H1 (cell line): ENCODE measurements around the gene FOXB1. TPM values are rescaled to one million over a fixed set of nuclear protein-coding genes. Genes with fewer than 3 reads are reported as not detected.

Experiments
- CTCF ChIA-PET: fragments of 300-600 bp; sonication (Branson Sonifier 250); formaldehyde crosslinking; loops from one replicate; lab custom pipeline; 2021; ENCODE audit not compliant: partially characterized antibody; lab: Charles Lee
- POLR2A ChIA-PET: fragments of 300-600 bp; sonication (Branson Sonifier 250); formaldehyde crosslinking; loops from one replicate; lab custom pipeline; 2021; ENCODE audit warnings: inconsistent platforms; ENCODE audit not compliant: partially characterized antibody; lab: Charles Lee
- DNase-seq, 2 experiments: peaks; one replicate each; pipeline versions ENCODE4 v3.0.0 to v3.0.0-alpha.2; 2010 to 2022; ENCODE audit warnings: low spot score in 2 of 2, low read depth in 1 of 2, mixed read lengths in 1 of 2
- FAIRE-seq: peaks from 2 replicates; lab custom pipeline; 2011; peaks lifted over from hg19 to GRCh38; lab: Jason Lieb, UNC
- H2AFZ ChIP-seq: 2 replicates; pipeline ENCODE4 v1.8.1; 2012; ENCODE audit warnings: low read length, inconsistent platforms
- H2AK5ac ChIP-seq: 2 replicates; pipeline ENCODE4 v1.6.1; 2013; ENCODE audit warnings: low read depth, low read length
- H2BK120ac ChIP-seq: replicated peaks from 2 replicates; pipeline ENCODE3; 2013; ENCODE audit warnings: low read depth, low read length, inconsistent platforms
- H2BK12ac ChIP-seq: 2 replicates; pipeline ENCODE4 v1.6.1; 2013; ENCODE audit warnings: low read depth, low read length
- H2BK15ac ChIP-seq: 2 replicates; pipeline ENCODE4 v1.6.1; 2013; ENCODE audit warnings: low read length
- H2BK20ac ChIP-seq: 2 replicates; pipeline ENCODE4 v1.6.1; 2013; ENCODE audit warnings: low read length
- H2BK5ac ChIP-seq: 2 replicates; pipeline ENCODE4 v1.6.1; 2013; ENCODE audit warnings: low read depth, low read length
- H3K14ac ChIP-seq: 2 replicates; pipeline ENCODE4 v1.6.1; 2013; ENCODE audit warnings: inconsistent platforms; ENCODE audit not compliant: insufficient read length
- H3K18ac ChIP-seq: 2 replicates; pipeline ENCODE4 v1.6.1; 2013; ENCODE audit warnings: low read length; ENCODE audit errors: extremely low read depth
- H3K23ac ChIP-seq: 2 replicates; pipeline ENCODE4 v1.6.1; 2013; ENCODE audit warnings: inconsistent platforms; ENCODE audit not compliant: insufficient read length
- H3K23me2 ChIP-seq: 2 replicates; pipeline ENCODE4 v1.6.1; 2013; ENCODE audit warnings: low read depth, low read length
- H3K27ac ChIP-seq: 2 replicates; pipeline ENCODE4 v1.6.1; 2011; ENCODE audit warnings: low read depth, low read length, inconsistent platforms
- H3K27me3 ChIP-seq, 4 experiments: replicated peaks in 1 of 4; 1 replicate in 1 of 4; 2 replicates in 3 of 4; pipeline versions ENCODE4 v1.6.1 to v1.8.1; 2011 to 2013; ENCODE audit warnings: low read length in 3 of 4, mild to moderate bottlenecking in 3 of 4, inconsistent platforms in 2 of 4, mixed read lengths in 2 of 4, moderate library complexity in 1 of 4; ENCODE audit not compliant: control insufficient read depth in 3 of 4, insufficient read depth in 3 of 4; ENCODE audit errors: extremely low read depth in 1 of 4
- H3K36me3 ChIP-seq, 4 experiments: 2 replicates each; pipeline versions ENCODE4 v1.6.1 to v1.8.1; 2011 to 2013; ENCODE audit warnings: mild to moderate bottlenecking in 4 of 4, low read length in 3 of 4, moderate library complexity in 2 of 4, control low read depth in 1 of 4, inconsistent platforms in 1 of 4; ENCODE audit not compliant: insufficient read depth in 4 of 4, control insufficient read depth in 2 of 4
- H3K4ac ChIP-seq: replicated peaks from 2 replicates; pipeline ENCODE3; 2013; ENCODE audit warnings: low read length, low read depth, mixed read lengths, inconsistent platforms; ENCODE audit not compliant: insufficient read length
- H3K4me1 ChIP-seq, 4 experiments: replicated peaks in 1 of 4; 1 replicate in 1 of 4; 2 replicates in 3 of 4; pipeline versions ENCODE4 v1.6.1 to v1.8.1; 2011 to 2013; ENCODE audit warnings: low read length in 3 of 4, inconsistent platforms in 2 of 4, mixed read lengths in 1 of 4; ENCODE audit not compliant: insufficient read depth in 4 of 4, control insufficient read depth in 3 of 4
- H3K4me2 ChIP-seq, 2 experiments: 2 replicates each; pipeline versions ENCODE4 v1.6.1 to v1.8.1; 2011 to 2013; ENCODE audit warnings: low read depth in 2 of 2, low read length in 2 of 2, control low read depth in 1 of 2, inconsistent platforms in 1 of 2, mild to moderate bottlenecking in 1 of 2; ENCODE audit not compliant: insufficient read depth in 1 of 2
- H3K4me3 ChIP-seq, 4 experiments: fragments of 200-600, 300-600 bp in 1 of 4; sonication (generic), shearing (Covaris generic), sonication (Bioruptor Twin) in 1 of 4; 2 replicates each; pipeline versions ENCODE4 v1.5.1 to v1.8.1; 2011 to 2016; ENCODE audit warnings: low read length in 4 of 4, low read depth in 3 of 4, control low read depth in 2 of 4, inconsistent platforms in 2 of 4, mild to moderate bottlenecking in 2 of 4, mixed read lengths in 1 of 4, moderate library complexity in 1 of 4; ENCODE audit not compliant: insufficient read depth in 2 of 4; ENCODE audit errors: extremely low read depth in 1 of 4
- H3K56ac ChIP-seq: replicated peaks from 2 replicates; pipeline ENCODE3; 2013; ENCODE audit warnings: low read depth, mild to moderate bottlenecking, mixed read lengths, low read length, inconsistent platforms; ENCODE audit not compliant: insufficient read length
- H3K79me1 ChIP-seq: 2 replicates; pipeline ENCODE4 v1.6.1; 2013; ENCODE audit warnings: low read depth, low read length, control low read depth
- H3K79me2 ChIP-seq, 2 experiments: 2 replicates each; pipeline versions ENCODE4 v1.6.1 to v1.8.1; 2012 to 2013; ENCODE audit warnings: low read length in 2 of 2, mild to moderate bottlenecking in 2 of 2, inconsistent platforms in 1 of 2; ENCODE audit not compliant: insufficient read depth in 2 of 2, control insufficient read depth in 1 of 2
- H3K9ac ChIP-seq, 4 experiments: replicated peaks in 1 of 4; 1 replicate in 1 of 4; 2 replicates in 3 of 4; pipeline versions ENCODE4 v1.6.1 to v1.8.1; 2011 to 2013; ENCODE audit warnings: low read depth in 3 of 4, low read length in 3 of 4, control low read depth in 2 of 4, mild to moderate bottlenecking in 2 of 4, moderate library complexity in 2 of 4, inconsistent platforms in 1 of 4; ENCODE audit errors: extremely low read depth in 1 of 4
- H3K9me3 ChIP-seq, 2 experiments: 2 replicates each; pipeline versions ENCODE4 v1.6.1 to v1.8.1; 2012 to 2013; ENCODE audit warnings: mild to moderate bottlenecking in 2 of 2, moderate library complexity in 2 of 2, control low read depth in 1 of 2, inconsistent platforms in 1 of 2, low read depth in 1 of 2, low read length in 1 of 2, mixed read lengths in 1 of 2; ENCODE audit not compliant: insufficient read depth in 2 of 2
- H4K20me1 ChIP-seq, 2 experiments: replicated peaks in 1 of 2; 2 replicates each; pipeline versions ENCODE3 to v1.8.1; 2011 to 2013; ENCODE audit warnings: inconsistent platforms in 2 of 2, low read length in 2 of 2, mild to moderate bottlenecking in 1 of 2; ENCODE audit not compliant: insufficient read depth in 2 of 2, control insufficient read depth in 1 of 2
- H4K5ac ChIP-seq: 2 replicates; pipeline ENCODE4 v1.6.1; 2013; ENCODE audit warnings: low read length, low read depth, mixed read lengths, inconsistent platforms; ENCODE audit not compliant: insufficient read length
- H4K8ac ChIP-seq: 2 replicates; pipeline ENCODE4 v1.8.0; 2013; ENCODE audit warnings: mild to moderate bottlenecking, moderate library complexity, low read length, inconsistent platforms; ENCODE audit not compliant: insufficient read depth; ENCODE audit errors: extremely low read depth
- H4K91ac ChIP-seq: replicated peaks from 2 replicates; pipeline ENCODE3; 2013; ENCODE audit warnings: low read length, mixed read lengths, inconsistent platforms; ENCODE audit not compliant: insufficient read length
- CBX8 ChIP-seq: fragments of 300-800, 300-1000 bp; sonication (generic); IDR thresholded peaks from 2 replicates; pipeline ENCODE4 v1.7.1; 2016; ENCODE audit warnings: low read depth, low read length, borderline replicate concordance
- CREB1 ChIP-seq: IDR thresholded peaks from 2 replicates; pipeline ENCODE4 v1.6.1; 2012; ENCODE audit warnings: inconsistent platforms
- EP300 ChIP-seq, 2 experiments: IDR thresholded peaks; 1 replicate in 1 of 2; 2 replicates in 1 of 2; pipeline ENCODE4 v1.6.1; 2011 to 2012; ENCODE audit warnings: low read depth in 2 of 2, low read length in 2 of 2, mild to moderate bottlenecking in 2 of 2, borderline replicate concordance in 1 of 2, inconsistent platforms in 1 of 2, moderate library complexity in 1 of 2
- HDAC2 ChIP-seq, 2 experiments: fragments of 300-600 bp in 1 of 2; sonication (generic) in 1 of 2; IDR thresholded peaks; 2 replicates each; pipeline ENCODE4 v1.6.1; 2011 to 2012; ENCODE audit warnings: low read depth in 2 of 2, low read length in 2 of 2, mild to moderate bottlenecking in 2 of 2, moderate library complexity in 2 of 2, borderline replicate concordance in 1 of 2, inconsistent platforms in 1 of 2
- JUND ChIP-seq: IDR thresholded peaks from 2 replicates; pipeline ENCODE4 v1.6.1; 2011; ENCODE audit warnings: mild to moderate bottlenecking, improper control_type of control experiment, low read length
- KDM1A ChIP-seq: fragments of 200-600, 300-600 bp; sonication (generic); IDR thresholded peaks from 2 replicates; pipeline ENCODE4 v1.7.1; 2016; ENCODE audit warnings: mild to moderate bottlenecking, low read length, borderline replicate concordance
- MAX ChIP-seq: IDR thresholded peaks from 2 replicates; pipeline ENCODE4 v1.6.1; 2012; ENCODE audit warnings: inconsistent platforms
- PHF8 ChIP-seq: fragments of 200-600 bp; sonication (generic); conservative IDR thresholded peaks from 2 replicates; pipeline ENCODE4 v1.7.1; 2012; ENCODE audit warnings: low read depth, mild to moderate bottlenecking, inconsistent platforms, low read length, moderate library complexity
- POLR2AphosphoS5 ChIP-seq: IDR thresholded peaks from 2 replicates; pipeline ENCODE4 v1.6.1; 2011; ENCODE audit warnings: low read depth, low read length
- RAD21 ChIP-seq, 2 experiments: IDR thresholded peaks in 1 of 2; conservative IDR thresholded peaks in 1 of 2; 2 replicates each; pipeline ENCODE4 v1.6.1; 2011; ENCODE audit warnings: low read depth in 2 of 2, low read length in 2 of 2, improper control_type of control experiment in 1 of 2, inconsistent platforms in 1 of 2, mild to moderate bottlenecking in 1 of 2, moderate library complexity in 1 of 2
- SP4 ChIP-seq: IDR thresholded peaks from 2 replicates; pipeline ENCODE4 v1.6.1; 2012; ENCODE audit warnings: low read length, inconsistent platforms
- WGBS, 2 experiments: shearing (Covaris generic) in 1 of 2; methylation state at CpG; one replicate each; pipeline versions ENCODE4 v1.1.6 to v1.1.7; 2013 to 2015; ENCODE audit warnings: low lambda C conversion rate in 2 of 2, mixed read lengths in 2 of 2, inconsistent platforms in 1 of 2, low coverage in 1 of 2, missing lambda C conversion rate in 1 of 2; ENCODE audit not compliant: insufficient replicate concordance in 2 of 2, insufficient coverage in 1 of 2, insufficient read length in 1 of 2; ENCODE audit errors: extremely low coverage in 1 of 2, missing lambda C conversion rate in 1 of 2; 5-methylcytosine and 5-hydroxymethylcytosine counted together
- polyA plus RNA-seq, 7 experiments: library from polyadenylated mRNA; depleted of rRNA in 3 of 7; stranded (reverse) in 5 of 7; unstranded in 2 of 7; fragments of >200 nt in 5 of 7; fragments of 200-250 nt in 2 of 7; gene quantifications; 1 replicate in 5 of 7; 2 replicates in 1 of 7; 4 replicates in 1 of 7; pipeline versions ENCODE4 v1.2.1 to v1.2.3, GENCODE V29; 2011 to 2013; ENCODE audit warnings: missing spikeins in 2 of 7, mixed read lengths in 2 of 7
- total RNA-seq: library from RNA; stranded (reverse); fragmentation: NEBNext Ultra II Directional; extraction: Animal tissue kit (Norgen Biotek cat#: 25700); gene quantifications from 2 replicates; pipeline ENCODE4 v1.2.1, GENCODE V29; 2021

FOXB1 gene
- total and polyA plus RNA-seq, 2 of the 8 experiments (the other 6 are each of a cell fraction or from before 2014, with no cell fraction given) = 0.92 to 1.5 TPM

- H3K23ac ChIP-seq = no peak overlapping the region
- H2BK5ac ChIP-seq = peak overlapping the region; percentile 5; the same call in 1 of the 2 replicates
- H2BK15ac ChIP-seq = no peak overlapping the region
- no peak overlapping the region for H2BK12ac ChIP-seq
- H3K27me3 ChIP-seq = peaks cover 0 to 34% (median 17%) of the 10 kb centered on the region in 4 experiments; a peak in 6 of 7 replicates
- peak overlapping the region; percentile 23 for H4K5ac ChIP-seq
- no peak overlapping the region for H3K27ac ChIP-seq
- H2BK120ac ChIP-seq = no peak overlapping the region
- no peaks in the 10 kb centered on the region for H3K79me1 ChIP-seq
- peaks cover 5 to 23% (median 15%) of the 10 kb centered on the region in 4 experiments; a peak in 6 of 7 replicates for H3K4me1 ChIP-seq
- 3% methylated on average over 20 of the region's 20 CpGs; no CpG with 5 or more reads in 1 of the 2 experiments for WGBS, 2 experiments
- H3K14ac ChIP-seq = no peak overlapping the region
- peaks cover 26% of the 10 kb centered on the region for H3K23me2 ChIP-seq
- peak overlapping the region; percentile 20; the same call in 1 of the 2 replicates for H3K18ac ChIP-seq
- peak overlapping the region; percentile 98 to 100 for H3K4me2 ChIP-seq
- no peaks in the 10 kb centered on the region for H3K36me3 ChIP-seq
- peak overlapping the region; percentile 56 for H4K91ac ChIP-seq
- no peaks in the 10 kb centered on the region for H3K9me3 ChIP-seq
- no peak overlapping the region for H2AFZ ChIP-seq
- ChIA-PET CTCF (interaction anchor here (0.7 to 4.0 kb wide), 38 partner anchors 8 to 334 kb away, joined by 3 to 33 read pairs (median 4); partner anchors contain the start of gene FOXB1), POLR2A (interaction anchor here (0.6 to 2.8 kb wide), 7 partner anchors 10 to 484 kb away, joined by 3 to 24 read pairs (median 3); partner anchors contain the start of genes BNIP2 and FOXB1)
- peak in 1 of 2 experiments; percentile 74 for DNase-seq
- H3K4ac ChIP-seq = no peak overlapping the region
- H3K9ac ChIP-seq = no peak overlapping the region; a peak in 1 of 7 replicates
- H3K79me2 ChIP-seq = no peaks in the 10 kb centered on the region
- no peak overlapping the region for H2AK5ac ChIP-seq
- peak; percentile 48 for FAIRE-seq
- peak overlapping the region; percentile 31 to 63 (median 58) for H3K4me3 ChIP-seq
- H3K56ac ChIP-seq = peak overlapping the region; percentile 5
- no peaks in the 10 kb centered on the region for H4K20me1 ChIP-seq
- H2BK20ac ChIP-seq = no peak overlapping the region
- peak overlapping the region; percentile 39; the same call in 1 of the 2 replicates for H4K8ac ChIP-seq
- TF ChIP-seq SP4 (peak; percentile 71; the same call in 1 of the 2 replicates), CBX8 (no peak), PHF8 (no peak), EP300 (IDR thresholded peaks at IDR 0.05; ENCODE audit: borderline replicate concordance in 1 of 2, low read depth in 2 of 2, low read length in 2 of 2) (no peak), MAX (peak; percentile 45; the same call in 1 of the 2 replicates), POLR2AphosphoS5 (no peak), KDM1A (0 out of 2 replicates have a peak, but pooled peaks have one; percentile 46), CREB1 (no peak), HDAC2 (IDR thresholded peaks at IDR 0.05; ENCODE audit: borderline replicate concordance in 1 of 2, low read depth in 2 of 2, low read length in 2 of 2) (no peak), JUND (0 out of 2 replicates have a peak, but pooled peaks have one; percentile 11), RAD21 (IDR thresholded peaks at IDR 0.05 in 1 of 2, conservative IDR thresholded peaks at IDR 0.05 in 1 of 2; ENCODE audit: low read depth in 2 of 2, low read length in 2 of 2) (peak; percentile 51 to 62)
These were observed 10.1 kb upstream of the FOXB1 start for GRCh38 chr15:59993950-59994401.
